Ammon's horn (tissue), 1 donor: Measurements from ENCODE around the gene EHMT2.

ENCODE experiments used
- DNase-seq: peaks from one replicate; pipeline ENCODE4 v3.0.0-alpha.2; 2016; ENCODE audit warnings: low spot score

Gene EHMT2

DNA sequence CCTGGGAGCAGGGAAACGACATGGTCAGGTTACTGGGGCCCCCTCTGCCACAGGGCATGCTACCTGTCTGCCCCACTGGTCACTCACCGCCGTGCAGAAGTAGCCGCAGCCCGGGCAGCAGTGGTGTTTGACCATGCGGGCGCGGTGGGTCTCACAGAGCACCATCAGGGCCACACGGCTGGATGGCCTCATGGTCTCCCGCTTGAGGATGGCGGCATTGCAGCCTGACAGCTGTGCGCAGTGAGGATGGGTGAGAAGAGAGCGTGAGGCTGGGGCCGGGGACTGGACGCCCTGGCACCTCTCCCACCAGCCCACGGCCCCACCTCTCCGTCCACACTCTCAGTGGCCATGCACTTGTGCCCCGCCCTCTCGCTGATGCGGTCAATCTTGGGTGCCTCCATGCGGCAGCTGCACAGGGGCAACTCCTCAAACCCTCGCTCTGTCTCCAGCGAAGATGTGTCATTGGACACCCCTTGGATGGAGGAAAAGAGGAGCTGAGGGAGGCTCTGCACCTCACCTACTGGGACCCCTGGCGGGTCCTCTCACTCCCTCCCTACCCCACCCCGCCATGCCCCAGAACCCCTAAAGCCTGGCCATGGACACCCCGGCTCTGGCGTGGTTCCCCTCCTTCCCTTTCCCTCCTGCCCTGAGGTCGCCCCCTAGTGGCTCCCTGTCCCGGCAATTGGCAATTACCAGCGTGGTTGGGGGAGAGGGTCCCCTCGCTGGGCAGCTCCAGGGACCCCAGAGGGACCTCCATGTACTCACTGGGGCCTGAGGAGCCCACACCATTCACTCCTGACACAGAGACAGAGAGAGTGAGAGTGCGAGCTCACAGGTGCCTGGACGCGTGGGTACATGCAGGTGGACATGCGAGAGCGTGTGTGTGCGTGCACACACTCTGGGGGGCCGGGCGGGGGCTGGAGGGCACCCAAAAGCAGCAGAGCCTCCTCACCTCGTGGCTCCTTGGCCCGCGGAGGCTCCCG, 8.9 kb downstream of the EHMT2 start:
- DNase-seq, result no peak

- DNase-seq, result no peak
Measured at GRCh38 chr6:31887173-31888007, 10.1 kb downstream of the EHMT2 start.

- DNase-seq, result no peak
Measured at GRCh38 chr6:31886541-31886991, 10.9 kb downstream of the EHMT2 start.

DNA sequence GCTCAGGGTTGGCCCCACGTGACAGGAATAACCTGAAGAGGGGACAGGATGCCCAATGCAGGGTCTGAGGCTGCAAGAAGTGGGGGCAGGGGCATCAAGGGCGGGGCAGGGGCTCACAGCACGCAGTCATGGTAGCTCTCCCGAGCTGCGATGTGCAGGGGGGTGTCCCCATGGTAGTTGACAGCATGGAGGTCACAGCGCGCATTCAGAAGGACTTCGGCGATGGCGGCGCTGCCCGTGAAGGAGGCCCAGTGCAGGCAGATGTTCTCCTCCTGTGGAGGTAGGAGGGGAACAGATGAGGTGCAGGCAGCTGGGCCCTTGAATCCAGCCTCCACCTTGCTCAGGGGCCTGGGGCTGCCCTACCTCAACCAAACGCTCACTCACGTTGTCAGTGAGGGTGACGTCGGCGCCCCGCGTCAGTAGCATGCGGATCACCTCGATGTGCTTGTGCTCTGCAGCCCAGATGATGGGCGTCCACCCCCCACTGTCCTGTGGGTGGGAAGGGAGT, 12.9 kb downstream of the EHMT2 start:
- no peak for DNase-seq

DNA sequence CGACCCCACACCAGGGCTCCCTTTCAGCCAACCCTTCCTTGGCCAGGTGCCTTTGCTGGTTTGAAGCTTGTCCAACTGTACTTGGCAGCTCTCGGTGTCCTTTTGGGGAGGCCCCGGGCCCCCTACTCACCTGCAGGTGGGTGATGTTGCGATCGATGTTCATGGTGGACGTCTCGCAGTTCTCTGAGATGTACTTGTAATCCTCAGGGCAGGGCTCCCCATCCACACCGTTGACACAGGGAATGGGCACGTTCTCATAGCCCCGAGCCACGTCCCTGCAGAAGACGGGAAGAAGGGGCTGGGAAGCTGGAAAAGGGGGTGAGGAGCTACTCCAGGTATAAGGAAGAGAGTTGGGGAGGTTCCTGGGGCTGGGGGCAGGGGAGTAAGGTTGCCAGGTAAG, 13.8 kb downstream of the EHMT2 start:
- no peak for DNase-seq

GRCh38 chr6:31882344-31882743, 15.2 kb downstream of the EHMT2 start:
- DNase-seq, result no peak

- DNase-seq, result no peak
Measured at GRCh38 chr6:31881136-31881859, 16.2 kb downstream of the EHMT2 start.

- DNase-seq, result no peak
Measured at GRCh38 chr6:31880616-31881015, 16.9 kb downstream of the EHMT2 start.

DNA sequence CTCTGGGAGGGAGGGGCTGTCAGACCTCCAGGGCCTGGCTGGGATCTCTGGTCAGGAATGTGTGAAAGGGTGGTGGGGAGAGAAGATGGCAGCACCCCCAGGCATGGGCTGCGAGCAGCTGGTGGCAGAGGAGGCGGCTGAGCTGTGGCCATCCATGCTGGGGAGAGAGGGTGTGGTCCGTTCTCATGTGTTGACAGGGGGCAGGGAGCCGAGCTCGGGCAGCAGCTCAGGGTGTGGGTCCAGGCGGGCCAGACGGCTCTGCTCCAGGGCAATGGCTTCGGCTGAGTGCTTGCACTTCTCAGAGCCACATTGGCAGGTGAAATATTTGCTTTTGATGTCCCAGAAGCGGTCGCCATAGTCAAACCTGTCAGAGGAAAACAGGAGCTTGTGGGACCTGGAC, 17.6 kb downstream of the EHMT2 start:
- no peak for DNase-seq

GRCh38 chr6:31879143-31879542, 18.4 kb downstream of the EHMT2 start:
- DNase-seq, result no peak

DNA sequence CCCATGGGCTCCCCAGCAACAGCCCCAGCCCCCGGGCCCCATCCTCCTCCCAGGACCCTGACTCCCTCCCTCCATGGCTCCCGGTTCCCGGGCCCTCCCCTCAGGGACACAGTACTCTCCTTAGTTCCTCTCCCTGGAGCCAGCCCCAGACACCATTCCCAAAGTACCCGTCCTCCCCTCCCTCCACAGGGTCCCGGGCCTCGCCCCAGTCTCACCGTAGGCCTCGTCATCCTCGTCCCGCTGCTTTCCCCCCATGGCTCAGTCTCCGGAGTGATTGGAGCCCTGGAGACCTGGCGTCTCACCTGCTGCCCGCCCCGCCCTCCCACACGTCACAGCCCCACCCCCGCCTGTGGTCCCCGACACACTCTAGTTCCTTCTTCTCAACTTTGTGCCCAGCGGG, 18.8 kb downstream of the EHMT2 start, which contains the start of gene SLC44A4:
Gene SLC44A4 (minus strand): TSS at position 272 of the 400 bp plus-strand sequence. CDS start 17 bp downstream, at position 255.
- DNase-seq, result no peak

DNA sequence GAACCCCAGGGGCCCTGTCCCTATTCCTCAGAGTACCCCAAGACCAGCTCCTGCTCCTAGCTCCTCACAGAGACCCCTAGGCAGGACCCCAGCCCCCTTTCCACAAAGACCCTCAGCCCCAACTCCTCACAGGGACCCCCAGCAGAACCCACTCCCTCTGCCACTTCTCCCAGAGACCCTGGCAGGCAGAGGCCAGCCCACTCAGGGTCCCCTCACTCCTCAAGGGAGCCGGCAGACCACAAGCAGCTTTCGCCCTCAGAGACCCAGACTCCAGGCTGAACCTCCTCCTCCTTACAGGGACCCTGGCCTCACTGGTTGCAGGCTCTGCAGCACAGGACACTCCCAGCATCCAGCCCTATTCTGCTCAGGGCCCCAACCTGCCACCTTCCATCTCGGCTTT, 19.3 kb downstream of the EHMT2 start:
- DNase-seq, result no peak

DNA sequence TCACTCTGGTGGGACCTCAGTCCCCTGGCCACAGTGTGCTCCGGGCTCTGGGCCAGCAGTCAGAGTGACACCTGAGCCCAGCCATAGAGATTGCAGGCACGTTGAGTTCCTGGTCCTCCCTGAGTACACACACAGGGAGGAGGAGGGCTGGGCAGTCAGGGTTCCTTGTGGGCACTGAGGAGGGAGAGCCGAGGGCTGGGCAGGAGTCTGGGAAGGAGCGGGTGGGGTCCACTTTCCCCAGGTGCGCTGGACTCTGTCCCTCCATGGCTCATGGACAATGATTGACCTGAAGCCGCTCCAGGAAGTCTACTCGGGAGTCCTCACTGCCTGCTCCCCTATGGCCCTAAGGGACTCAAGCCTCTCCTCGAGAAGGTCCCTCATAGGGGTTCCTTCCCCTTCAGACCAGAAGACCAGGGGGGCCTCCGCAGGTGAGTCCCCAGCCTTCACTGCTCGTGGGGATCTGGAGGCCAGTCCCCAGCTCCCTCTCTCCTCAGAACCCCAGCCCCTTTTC, 19.8 kb downstream of the EHMT2 start:
- DNase-seq, result no peak

- DNase-seq, result no peak
Measured at GRCh38 chr6:31877125-31877650, 20.3 kb downstream of the EHMT2 start.

GRCh38 chr6:31876357-31876756, 21.1 kb downstream of the EHMT2 start:
- no peak for DNase-seq

- DNase-seq, result no peak
Measured at GRCh38 chr6:31875877-31876276, 21.6 kb downstream of the EHMT2 start.

- DNase-seq, result no peak
Measured at GRCh38 chr6:31874836-31875572, 22.5 kb downstream of the EHMT2 start.

DNA sequence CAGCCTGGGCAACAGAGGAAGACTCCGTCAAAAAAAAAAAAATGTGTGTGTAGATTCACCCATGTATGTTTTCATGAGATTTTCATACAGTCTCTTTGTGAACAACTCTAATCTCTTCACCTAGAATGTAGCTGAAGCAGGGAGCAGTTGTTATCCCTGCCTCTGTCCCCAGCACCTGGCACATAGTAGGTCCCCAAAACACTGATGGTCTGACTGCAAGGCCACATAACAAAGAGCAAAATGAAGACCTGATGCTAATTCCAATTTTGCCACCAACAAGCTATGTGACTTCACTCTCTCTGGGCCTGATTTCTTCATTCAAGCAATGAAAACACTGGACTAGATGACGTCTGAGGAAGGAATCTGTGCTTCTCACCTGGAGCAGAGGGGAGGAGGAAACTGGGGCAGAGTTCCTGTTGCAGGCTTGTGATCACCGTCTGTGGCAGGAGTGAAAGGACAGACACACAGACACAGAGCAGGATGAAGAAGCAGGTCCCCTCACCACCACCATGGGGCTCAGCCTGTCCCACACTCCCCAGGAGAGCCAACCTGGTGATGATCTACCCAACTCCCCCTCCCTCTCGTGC, 23.3 kb downstream of the EHMT2 start:
- DNase-seq, result no peak

GRCh38 chr6:31871046-31871659, 26.3 kb downstream of the EHMT2 start:
- no peak for DNase-seq
